Measurements from ENCODE around the gene CGREF1.

Gene CGREF1

DNA sequence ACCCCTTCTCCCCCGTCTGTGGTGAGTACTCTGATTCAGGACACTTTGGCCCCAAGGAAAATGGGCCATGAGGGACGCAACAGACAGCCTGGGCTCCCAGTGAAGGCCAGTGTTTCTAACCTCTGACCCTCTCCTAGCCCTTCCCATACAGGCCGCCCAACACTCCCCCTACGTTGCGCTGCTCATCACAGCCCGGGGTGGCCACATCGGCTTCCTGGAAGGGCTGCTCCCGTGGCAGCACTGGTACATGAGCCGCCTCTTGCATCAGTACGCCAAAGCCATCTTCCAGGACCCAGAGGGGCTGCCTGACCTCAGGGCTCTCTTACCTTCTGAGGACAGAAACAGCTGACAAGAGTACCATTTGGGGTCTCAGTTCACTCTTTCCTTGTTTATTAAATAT, 11.5 kb upstream of the CGREF1 start:
- TF ChIP-seq, protein P1, sequence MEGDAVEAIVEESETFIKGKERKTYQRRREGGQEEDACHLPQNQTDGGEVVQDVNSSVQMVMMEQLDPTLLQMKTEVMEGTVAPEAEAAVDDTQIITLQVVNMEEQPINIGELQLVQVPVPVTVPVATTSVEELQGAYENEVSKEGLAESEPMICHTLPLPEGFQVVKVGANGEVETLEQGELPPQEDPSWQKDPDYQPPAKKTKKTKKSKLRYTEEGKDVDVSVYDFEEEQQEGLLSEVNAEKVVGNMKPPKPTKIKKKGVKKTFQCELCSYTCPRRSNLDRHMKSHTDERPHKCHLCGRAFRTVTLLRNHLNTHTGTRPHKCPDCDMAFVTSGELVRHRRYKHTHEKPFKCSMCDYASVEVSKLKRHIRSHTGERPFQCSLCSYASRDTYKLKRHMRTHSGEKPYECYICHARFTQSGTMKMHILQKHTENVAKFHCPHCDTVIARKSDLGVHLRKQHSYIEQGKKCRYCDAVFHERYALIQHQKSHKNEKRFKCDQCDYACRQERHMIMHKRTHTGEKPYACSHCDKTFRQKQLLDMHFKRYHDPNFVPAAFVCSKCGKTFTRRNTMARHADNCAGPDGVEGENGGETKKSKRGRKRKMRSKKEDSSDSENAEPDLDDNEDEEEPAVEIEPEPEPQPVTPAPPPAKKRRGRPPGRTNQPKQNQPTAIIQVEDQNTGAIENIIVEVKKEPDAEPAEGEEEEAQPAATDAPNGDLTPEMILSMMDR (IDR thresholded peaks at IDR 0.05; ENCODE audit: extremely low read depth, missing control alignments), result no peak
- DNase-seq (ENCODE audit: low spot score), result no peak

DNA sequence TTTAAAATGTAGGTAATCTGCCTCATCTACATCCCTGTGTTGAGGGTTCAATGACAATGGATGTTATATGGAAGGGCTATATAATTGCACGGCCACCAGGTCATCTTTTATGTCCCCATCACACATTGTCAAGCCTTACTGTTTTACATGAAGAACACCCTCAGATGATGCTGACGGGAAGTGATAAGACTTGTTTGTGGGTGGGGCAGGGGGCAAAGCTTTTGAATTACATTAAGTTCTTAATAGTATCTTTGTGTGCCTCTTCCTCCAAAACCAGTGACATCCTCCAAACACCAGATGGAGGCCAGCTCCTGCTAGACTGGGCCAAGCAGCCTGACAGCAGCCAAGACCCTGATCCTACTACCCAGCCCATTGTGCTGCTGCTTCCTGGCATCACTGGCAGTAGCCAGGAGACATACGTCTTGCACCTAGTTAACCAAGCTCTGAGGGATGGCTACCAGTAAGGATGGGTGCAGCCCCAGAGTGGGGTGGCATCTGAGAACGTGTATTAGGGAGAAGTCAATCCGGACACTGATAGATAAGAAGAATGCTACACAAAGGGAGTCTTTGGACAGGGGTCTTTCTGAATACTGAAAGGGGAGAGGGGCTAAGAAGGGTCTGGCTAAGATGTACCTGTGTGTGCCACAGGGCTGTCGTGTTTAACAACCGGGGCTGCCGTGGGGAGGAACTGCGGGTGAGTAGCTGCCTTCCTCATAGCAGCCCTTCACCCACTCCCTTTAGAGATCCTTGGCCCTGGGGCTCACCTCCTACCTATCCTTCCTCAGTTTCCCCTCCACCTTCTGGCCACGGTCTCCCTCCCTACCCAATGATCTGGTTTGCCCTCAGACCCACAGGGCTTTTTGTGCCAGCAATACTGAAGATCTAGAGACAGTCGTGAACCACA, 10.0 kb upstream of the CGREF1 start:
- TF ChIP-seq, protein P1 (IDR thresholded peaks at IDR 0.05; ENCODE audit: extremely low read depth, missing control alignments), result no peak
- no peak for DNase-seq (ENCODE audit: low spot score)

DNA sequence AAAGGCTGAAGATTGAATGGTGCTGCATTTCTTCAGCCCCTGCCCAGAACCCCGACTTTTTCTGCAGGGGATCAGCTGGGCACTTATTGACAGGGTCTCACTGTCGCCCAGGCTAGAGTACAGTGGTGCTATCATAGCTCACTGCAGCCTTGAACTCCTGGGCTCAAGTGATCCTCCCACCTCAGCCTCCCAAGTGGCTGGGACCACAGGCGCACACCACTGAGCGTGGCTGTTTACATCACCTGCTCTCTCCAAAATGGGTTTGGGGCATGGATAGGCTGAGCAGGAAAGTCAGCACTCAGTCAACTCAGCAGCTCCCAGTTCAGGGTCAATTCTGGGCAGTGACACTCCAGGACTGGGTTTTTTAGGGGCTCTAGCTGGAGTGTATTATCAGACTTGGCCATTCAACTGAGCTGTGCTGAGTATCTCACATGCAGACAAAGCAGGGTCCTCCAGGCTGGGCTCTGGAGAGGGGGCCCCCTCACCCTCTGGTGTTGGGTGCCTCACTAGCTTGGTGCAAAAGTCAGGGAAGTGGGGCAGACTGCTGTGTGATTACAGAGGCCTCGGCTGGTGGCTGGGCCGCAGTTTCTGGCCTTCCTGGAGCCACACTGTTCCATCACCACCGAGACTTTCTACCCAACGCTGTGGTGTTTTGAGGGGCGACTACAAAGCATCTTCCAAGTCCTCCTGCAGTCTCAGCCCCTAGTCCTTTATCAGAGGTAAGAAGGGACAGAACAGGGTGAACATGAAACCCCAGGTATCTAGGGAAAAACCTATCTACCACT, 9.1 kb upstream of the CGREF1 start:
- TF ChIP-seq, protein P1 (IDR thresholded peaks at IDR 0.05; ENCODE audit: extremely low read depth, missing control alignments), result no peak
- no peak for DNase-seq (ENCODE audit: low spot score)

DNA sequence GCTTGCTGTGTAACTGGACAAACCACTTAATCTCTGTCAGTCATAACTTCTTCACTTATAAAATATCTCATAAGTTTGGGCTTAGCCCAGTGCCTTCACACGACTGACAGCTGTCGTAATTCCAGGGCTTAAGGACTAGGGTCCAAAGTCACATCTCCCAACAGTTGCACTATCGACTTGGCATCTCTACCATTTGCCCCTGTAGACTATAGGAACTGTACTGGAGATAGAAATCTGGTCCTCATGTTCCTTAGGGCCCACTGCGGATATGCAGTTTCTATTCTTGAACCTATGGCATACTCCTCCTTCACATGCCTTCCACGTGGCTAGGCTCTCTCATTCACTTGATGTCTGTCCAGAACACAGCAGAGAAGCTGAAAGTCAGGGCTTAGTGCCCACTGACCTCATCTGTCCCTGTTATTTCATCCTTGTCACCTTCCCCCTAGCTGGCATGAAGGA, 7.4 kb upstream of the CGREF1 start:
- TF ChIP-seq, protein P1 (IDR thresholded peaks at IDR 0.05; ENCODE audit: extremely low read depth, missing control alignments), result no peak

DNA sequence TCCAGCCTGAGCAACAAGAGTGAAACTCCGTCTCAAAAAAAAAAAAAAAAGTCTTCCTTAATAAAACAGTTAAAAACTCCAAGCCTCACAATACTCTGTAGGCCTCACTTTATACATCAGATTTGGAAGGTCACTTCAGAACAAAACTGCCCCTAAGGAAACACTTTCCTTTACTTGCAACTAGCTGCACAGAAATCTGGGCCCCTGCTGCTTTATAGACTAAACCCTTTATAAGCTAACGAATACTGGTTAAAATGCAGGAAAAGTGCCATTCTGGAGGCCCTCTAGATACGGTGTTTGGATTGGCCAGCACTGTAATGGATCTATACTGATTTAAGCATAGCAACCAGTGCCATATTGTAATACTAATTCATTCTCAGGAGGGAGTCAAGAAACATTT, 6.2 kb upstream of the CGREF1 start:
- TF ChIP-seq, protein P1 (IDR thresholded peaks at IDR 0.05; ENCODE audit: extremely low read depth, missing control alignments), result no peak
- no peak for DNase-seq (ENCODE audit: low spot score)

More for the DNA sequence above, 7.4 kb upstream of the CGREF1 start:
- DNase-seq (ENCODE audit: low spot score), result no peak

DNA sequence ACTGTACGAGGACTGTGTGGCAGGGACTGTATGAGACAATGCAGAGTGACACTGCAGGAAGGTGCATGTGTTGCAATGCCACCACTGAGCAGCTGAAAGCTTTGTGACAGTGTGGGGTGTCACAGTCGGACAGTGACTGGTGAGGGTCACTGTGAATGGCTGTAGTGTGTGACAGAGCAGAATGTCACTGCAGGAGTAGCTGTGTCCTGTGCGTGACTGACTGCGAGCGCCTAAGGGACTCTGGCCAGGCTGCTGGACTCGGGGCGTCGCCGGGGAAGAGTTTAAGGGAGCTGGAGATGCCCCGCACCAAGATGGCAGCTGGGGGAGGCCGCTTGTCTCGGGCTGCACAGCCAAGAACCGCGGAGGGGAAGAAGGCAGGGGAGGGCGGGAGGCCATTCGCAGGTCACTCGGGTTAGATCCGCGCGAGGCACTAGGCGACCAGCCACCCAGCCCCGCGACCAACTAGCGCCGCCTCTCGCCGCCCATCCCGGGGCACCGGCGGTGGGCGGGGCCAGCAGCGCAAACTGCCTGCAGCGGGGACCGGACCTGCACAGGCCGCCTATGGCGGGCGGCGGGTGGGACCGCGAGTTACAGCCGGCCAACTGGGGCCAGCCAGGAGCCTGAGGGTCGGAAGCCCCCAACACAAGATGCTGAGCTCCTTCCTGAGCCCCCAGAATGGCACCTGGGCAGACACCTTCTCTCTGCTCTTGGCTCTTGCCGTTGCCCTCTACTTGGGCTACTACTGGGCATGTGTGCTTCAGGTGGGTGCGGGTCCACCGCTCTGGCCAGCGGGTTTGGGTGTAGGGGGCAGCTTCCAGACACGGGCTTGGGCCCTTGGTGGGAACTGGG, 4.6 kb upstream of the CGREF1 start, which contains the start of gene ABHD1:
ABHD1 (plus strand) TSS at position 514 of the 849 bp plus-strand sequence; CDS start at position 648, 134 bp downstream.
- TF ChIP-seq, protein P1 (IDR thresholded peaks at IDR 0.05; ENCODE audit: extremely low read depth, missing control alignments), result no peak
- peak; percentile 80 for DNase-seq (ENCODE audit: low spot score)
